ENCODE measurements around the gene TMEM88. TPM values are rescaled to one million over a fixed set of nuclear protein-coding genes. Genes with fewer than 3 reads are reported as not detected.

The TMEM88 gene
- total and polyA plus RNA-seq, 2 donors (not counting 3 experiments of a cell fraction or from before 2014, with no cell fraction given), result 53.4 to 165 TPM

GRCh38 chr17:7845359-7846062, 9.4 kb upstream of the TMEM88 start:
- POLR2A ChIA-PET, result interaction anchor here (1.2 to 1.5 kb wide), 3 partner anchors 10 to 12 kb away, joined by 4 to 8 read pairs (median 6); partner anchors contain the start of genes CYB5D1 and NAA38

More at GRCh38 chr17:7845359-7846062, 9.4 kb upstream of the TMEM88 start:
- dilution Hi-C loops (cut with MboI; ENCODE audit: extremely low pct_ligation_motif_present, low sequenced_read_pairs) (no loop called here), intact Hi-C loops (cut with micrococcal nuclease) (loop anchor here (10.0 kb wide), 1 partner anchor 231 kb away; the partner anchor contains the start of gene FXR2)
- no TSS peak for BruUV-seq (replicated peaks)
- H3K36me3 ChIP-seq (ENCODE audit: control insufficient read depth in 2 of 2, extremely low read depth in 1 of 2, insufficient read depth in 2 of 2, low read length in 2 of 2), result peaks cover 6 to 28% of the 10 kb centered on the region in 2 experiments
- H3K4me1 ChIP-seq (ENCODE audit: control insufficient read depth, extremely low read depth, insufficient read depth, low read length), result peaks cover 14% of the 10 kb centered on the region
- no peak overlapping the region for H3K4me3 ChIP-seq (replicated peaks in 1 of 3; ENCODE audit: insufficient read depth in 1 of 3, low read depth in 1 of 3, low read length in 3 of 3)
- CTCF ChIA-PET, result interaction anchor here (0.9 to 2.4 kb wide), 9 partner anchors 8 to 256 kb away, joined by 3 to 32 read pairs (median 4); partner anchors contain the start of genes KDM6B and NAA38
- peak overlapping the region; percentile 99 for H3K27ac ChIP-seq (ENCODE audit: insufficient read depth, low read depth, low read length)
- no peaks in the 10 kb centered on the region for H3K9me1 ChIP-seq (replicated peaks; ENCODE audit: control insufficient read depth, extremely low read depth, insufficient read depth, low read length)
- DNase-seq (ENCODE audit: low read depth, low spot score) (no peak), FAIRE-seq (no peak)
- H4K20me1 ChIP-seq (replicated peaks; ENCODE audit: control insufficient read depth, extremely low read depth, insufficient read depth, low read length), result no peaks in the 10 kb centered on the region
- H3K9me3 ChIP-seq (replicated peaks; ENCODE audit: control insufficient read depth, insufficient read depth, low read length), result no peaks in the 10 kb centered on the region
- no peak overlapping the region for H2AFZ ChIP-seq (ENCODE audit: low read depth, low read length)
- no peaks in the 10 kb centered on the region for H3K27me3 ChIP-seq (ENCODE audit: control insufficient read depth in 2 of 2, insufficient read depth in 2 of 2, low read length in 2 of 2)
- TF ChIP-seq MAX (IDR thresholded peaks at IDR 0.05; ENCODE audit: insufficient read depth, insufficient read length) (no peak), GATA2 (IDR thresholded peaks at IDR 0.05; ENCODE audit: insufficient read depth, insufficient read length, low read depth, low read length) (no peak), JUN (IDR thresholded peaks at IDR 0.05; ENCODE audit: borderline replicate concordance, insufficient read depth, insufficient read length, low read depth) (no peak), POLR2AphosphoS5 (IDR thresholded peaks at IDR 0.05; ENCODE audit: insufficient read depth, low read depth, low read length) (no peak), POLR2A (IDR thresholded peaks at IDR 0.05; ENCODE audit: low read depth, low read length) (no peak), CTCF (IDR thresholded peaks at IDR 0.05; ENCODE audit: extremely low read depth in 1 of 2, insufficient read depth in 1 of 2, low read depth in 1 of 2, low read length in 2 of 2) (no peak), MYC (IDR thresholded peaks at IDR 0.05; ENCODE audit: low read depth, low read length) (no peak), FOS (IDR thresholded peaks at IDR 0.05; ENCODE audit: borderline replicate concordance, insufficient read depth, low read length) (no peak), EZH2 (IDR thresholded peaks at IDR 0.05; ENCODE audit: borderline replicate concordance, low read depth, low read length, severe bottlenecking) (no peak)
- peaks cover 10% of the 10 kb centered on the region for H3K79me2 ChIP-seq (ENCODE audit: control insufficient read depth, insufficient read depth, low read length)
- H3K9ac ChIP-seq (replicated peaks; ENCODE audit: extremely low read depth, insufficient read depth, low read length), result peak overlapping the region; percentile 99
- H3K4me2 ChIP-seq (ENCODE audit: insufficient read depth, low read length), result peak overlapping the region; percentile 80

Data from endothelial cell of umbilical vein (primary cell).